K562 (cell line): ENCODE data around the gene PIGN. TPM values are rescaled to one million over a fixed set of nuclear protein-coding genes. Genes with fewer than 3 reads are reported as not detected.

Experiments used
- ATAC-seq: fragments of 200-7000 bp; cut with Tn5 transposase; 3 replicates; pipeline ENCODE4 v1.9.1; 2020; ENCODE audit warnings: moderate library complexity
- BruUV-seq: library from RNA; stranded (reverse); fragments of 400-500 nt; replicated peaks from 2 replicates; lab custom pipeline; 2021; lab: Mats Ljungman, UMichigan
- CTCF ChIA-PET: fragments of 300-600 bp; formaldehyde crosslinking; extraction: SDS; loops from one replicate; lab custom pipeline; 2021; ENCODE audit warnings: low intra/inter-chr PET ratio; lab: Yijun Ruan, JAX
- POLR2A ChIA-PET: fragments of 300-600, 350-650 bp; sonication (Branson Sonifier 250); formaldehyde crosslinking; extraction: SDS; loops from one replicate; lab custom pipeline; 2021; ENCODE audit warnings: antibody characterized with exemption, inconsistent platforms; lab: Yijun Ruan, JAX
- DNase-seq, 4 experiments: peaks; one replicate each; pipeline versions ENCODE4 v3.0.0 to v3.0.0-alpha.2; 2011 to 2018; ENCODE audit warnings: low spot score in 3 of 4, mixed read lengths in 3 of 4; ENCODE audit errors: extremely low read depth in 1 of 4
- FAIRE-seq: peaks from 2 replicates; lab custom pipeline; 2011; peaks lifted over from hg19 to GRCh38; lab: Jason Lieb, UNC
- H2AFZ ChIP-seq: 2 replicates; pipeline ENCODE4 v1.6.0; 2011; ENCODE audit warnings: low read depth, low read length, control low read depth, inconsistent platforms
- H3K27ac ChIP-seq: fragments of 200-600 bp; 3 replicates; pipeline ENCODE4 v1.8.0; 2011; ENCODE audit warnings: low read depth, mild to moderate bottlenecking, control low read depth, inconsistent platforms, low read length, moderate library complexity, mixed read lengths; ENCODE audit errors: extremely low read depth
- H3K27me3 ChIP-seq, 2 experiments: fragments of 300-600 bp in 1 of 2; 2 replicates in 1 of 2; 3 replicates in 1 of 2; pipeline versions ENCODE4 v1.6.0 to v1.8.0; 2011; ENCODE audit warnings: inconsistent platforms in 2 of 2, low read length in 2 of 2, mild to moderate bottlenecking in 1 of 2, mixed read lengths in 1 of 2, moderate library complexity in 1 of 2; ENCODE audit not compliant: control insufficient read depth in 2 of 2, insufficient read depth in 2 of 2
- H3K36me3 ChIP-seq: fragments of 300-600 bp; 3 replicates; pipeline ENCODE4 v1.8.0; 2011; ENCODE audit warnings: mild to moderate bottlenecking, low read length, inconsistent platforms; ENCODE audit not compliant: control insufficient read depth, insufficient read depth
- H3K4me1 ChIP-seq, 2 experiments: fragments of 200-600 bp in 1 of 2; replicated peaks in 1 of 2; 2 replicates in 1 of 2; 3 replicates in 1 of 2; pipeline versions ENCODE4 v1.5.1 to v1.8.0; 2011; ENCODE audit warnings: inconsistent platforms in 2 of 2, low read length in 2 of 2, mild to moderate bottlenecking in 1 of 2, mixed read lengths in 1 of 2, moderate library complexity in 1 of 2; ENCODE audit not compliant: control insufficient read depth in 2 of 2, insufficient read depth in 2 of 2
- H3K4me2 ChIP-seq: 2 replicates; pipeline ENCODE4 v1.6.1; 2011; ENCODE audit warnings: low read length, control low read depth, inconsistent platforms, mixed read lengths; ENCODE audit not compliant: insufficient read depth
- H3K4me3 ChIP-seq: fragments of 200-600 bp; sonication (generic), shearing (Covaris generic); 2 replicates; pipeline ENCODE4 v1.5.1; 2016; ENCODE audit warnings: control low read depth, inconsistent platforms
- H3K79me2 ChIP-seq: fragments of 200-600 bp; 3 replicates; pipeline ENCODE4 v1.8.0; 2011; ENCODE audit warnings: low read length, inconsistent platforms; ENCODE audit not compliant: control insufficient read depth, insufficient read depth
- H3K9ac ChIP-seq, 2 experiments: 2 replicates each; pipeline versions ENCODE4 v1.6.0 to v1.6.1; 2011; ENCODE audit warnings: low read depth in 2 of 2, low read length in 2 of 2, control low read depth in 1 of 2, inconsistent platforms in 1 of 2, mild to moderate bottlenecking in 1 of 2, mixed read lengths in 1 of 2; ENCODE audit not compliant: insufficient read depth in 1 of 2
- H3K9me1 ChIP-seq: one replicate; pipeline ENCODE4 v1.6.0; 2011; ENCODE audit warnings: inconsistent platforms, mild to moderate bottlenecking, low read length, moderate library complexity; ENCODE audit not compliant: control insufficient read depth, insufficient read depth
- H3K9me3 ChIP-seq: replicated peaks from 2 replicates; pipeline ENCODE4 v1.5.1; 2011; ENCODE audit warnings: low read depth, low read length, inconsistent platforms; ENCODE audit not compliant: control insufficient read depth, insufficient read depth
- H4K20me1 ChIP-seq: replicated peaks from 2 replicates; pipeline ENCODE4 v1.6.1; 2011; ENCODE audit warnings: low read length, inconsistent platforms, mixed read lengths; ENCODE audit not compliant: control insufficient read depth, insufficient read depth
- EGR1 ChIP-seq: fragments of 450-650 bp; conservative IDR thresholded peaks from 2 replicates; pipeline ENCODE4 v1.6.1; 2017; ENCODE audit warnings: mild to moderate bottlenecking
- ELK3 ChIP-seq: fragments of 450-650 bp; formaldehyde crosslinking; IDR thresholded peaks from 2 replicates; pipeline ENCODE4 v1.4.0; 2020; ENCODE audit warnings: mild to moderate bottlenecking
- ETS1 ChIP-seq: conservative IDR thresholded peaks from 2 replicates; pipeline ENCODE4 v1.6.1; 2011; ENCODE audit warnings: low read depth, mild to moderate bottlenecking, low read length; ENCODE audit not compliant: control insufficient read depth
- MBD1 ChIP-seq: fragments of 250-450 bp; sonication (Bioruptor Pico); IDR thresholded peaks from 2 replicates; pipeline ENCODE4 v1.8.0; 2022; ENCODE audit warnings: inconsistent platforms
- ZNF143 ChIP-seq: sonication (generic); formaldehyde crosslinking; IDR thresholded peaks from 2 replicates; pipeline ENCODE4 v1.9.0; 2022; ENCODE audit warnings: mild to moderate bottlenecking, missing genetic modification reagents
- ZNF324 ChIP-seq: fragments of 250-450 bp; sonication (Bioruptor Pico); IDR thresholded peaks from 2 replicates; pipeline ENCODE4 v1.4.0; 2020; ENCODE audit warnings: mild to moderate bottlenecking
- WGBS: fragments of 100-300 bp; shearing (Covaris generic); methylation state at CpG from one replicate; pipeline ENCODE4 v1.1.6; 2016; ENCODE audit warnings: low coverage, mixed read lengths; ENCODE audit not compliant: insufficient coverage; ENCODE audit errors: missing lambda C conversion rate; 5-methylcytosine and 5-hydroxymethylcytosine counted together
- in situ Hi-C: fragments of 300-500 bp; cut with MboI; formaldehyde crosslinking; loops from 4 replicates; pipeline ENCODE4 v1.15.0; 2018; ENCODE audit warnings: inconsistent platforms, mixed read lengths
- intact Hi-C: fragments of 100-400 bp; cut with micrococcal nuclease; formaldehyde crosslinking; loops from 2 replicates; pipeline ENCODE4 v1.14.2; 2022
- polyA plus RNA-seq, 8 experiments: library from polyadenylated mRNA; depleted of rRNA in 4 of 8; stranded (reverse) in 5 of 8; unstranded in 3 of 8; fragments of >200 nt; fragmentation: Nextera tagmentation in 2 of 8; fragmentation: Illumina TruSeq in 1 of 8; extraction: Ambion mirVana in 2 of 8; extraction: Trizol in 1 of 8; gene quantifications; 2 replicates each; pipeline versions ENCODE4 v1.2.1 to v1.2.3, GENCODE V29; 2011 to 2014; ENCODE audit warnings: inconsistent platforms in 1 of 8, missing spikeins in 1 of 8
- total RNA-seq, 7 experiments: library from RNA; depleted of rRNA in 6 of 7; stranded (reverse); fragments of >200 nt in 6 of 7; fragmentation: Illumina TruSeq in 2 of 7; extraction: Trizol in 2 of 7; gene quantifications; 2 replicates each; pipeline versions ENCODE4 v1.2.1 to v1.2.3, GENCODE V29; 2011 to 2021; ENCODE audit warnings: low replicate concordance in 1 of 7

Gene PIGN
- total and polyA plus RNA-seq, 9 of the 15 experiments (the other 6 are each of a cell fraction or from before 2014, with no cell fraction given) = 9.9 to 25.6 (median 17.3) TPM

GRCh38 chr18:62081248-62081647 is 105.6 kb downstream of the PIGN start (continued):
- TF ChIP-seq ETS1 (no peak), EGR1 (no peak), ELK3 (CRISPR knock-in tag) (no peak)
- TF ChIP-seq, all 486 proteins: peak for 3

GRCh38 chr18:62080172-62080900 is 106.5 kb downstream of the PIGN start:
- no peaks in the 10 kb centered on the region for H4K20me1 ChIP-seq
- no peak overlapping the region for H2AFZ ChIP-seq
- H3K9ac ChIP-seq = no peak overlapping the region
- no peak for FAIRE-seq
- H3K9me3 ChIP-seq = no peaks in the 10 kb centered on the region
- no peaks in the 10 kb centered on the region for H3K9me1 ChIP-seq
- no peak overlapping the region for H3K4me3 ChIP-seq
- intact Hi-C loops (no loop called here), in situ Hi-C loops (no loop called here)
- no peak overlapping the region for H3K4me2 ChIP-seq
- no peaks in the 10 kb centered on the region for H3K36me3 ChIP-seq
- TF ChIP-seq ZNF324 (CRISPR knock-in tag) (no peak), MBD1 (no peak), ZNF143 (no peak)
- H3K27ac ChIP-seq = no peak overlapping the region
- H3K27me3 ChIP-seq = no peaks in the 10 kb centered on the region
- no peaks in the 10 kb centered on the region for H3K79me2 ChIP-seq
- no peak for DNase-seq
- no peaks in the 10 kb centered on the region for H3K4me1 ChIP-seq
- BruUV-seq = no TSS peak
- ATAC-seq = no peak
- 59% methylated on average over 5 of the region's 5 CpGs for WGBS
- POLR2A ChIA-PET = no interaction called here
- CTCF ChIA-PET = no interaction called here
